Left colon (tissue), 2 donors: Measurements from ENCODE around the gene MBD5. TPM values are rescaled to one million over a fixed set of nuclear protein-coding genes. Genes with fewer than 3 reads are reported as not detected.

Source experiments
- ATAC-seq: fragments of 200-7000 bp; cut with Tn5 transposase; one replicate; pipeline ENCODE4 v1.9.1; 2020; ENCODE audit warnings: mild to moderate bottlenecking, moderate library complexity
- DNase-seq, 2 donors: peaks; one replicate each; pipeline ENCODE4 v3.0.0-alpha.2; 2020
- intact Hi-C, 2 donors: fragments of 100-400 bp; cut with DNase I in 1 of 2; cut with micrococcal nuclease in 1 of 2; formaldehyde crosslinking; loops; one replicate each; pipeline versions ENCODE4 v1.11.2 to v1.14.0; 2022; cut with DNase I, micrococcal nuclease
- total RNA-seq, 2 donors: library from RNA; stranded (reverse); fragmentation: NEBNext Ultra II Directional; extraction: Animal tissue kit (Norgen Biotek cat#: 25700); gene quantifications; one replicate each; pipeline ENCODE4 v1.2.1, GENCODE V29; 2021
- donor health status: DM: no; HTN: no; CAD: no.
- donor health status: DM: yes; HTN: yes; CAD: no.

MBD5 gene
- total RNA-seq, 2 donors from 2014 or later = 29.8 to 34.4 TPM

GRCh38 chr2:148545390-148546256, 524.7 kb downstream of the MBD5 start:
- DNase-seq (no peak), ATAC-seq (no peak)
- intact Hi-C loops = no loop called here

GRCh38 chr2:148546270-148546669, 525.4 kb downstream of the MBD5 start:
- no peak for ATAC-seq
- DNase-seq = no peak
- intact Hi-C loops = no loop called here

- no peak for DNase-seq
- ATAC-seq = no peak
- intact Hi-C loops = no loop called here
Measured at GRCh38 chr2:148548716-148549400, 528.0 kb downstream of the MBD5 start.

GRCh38 chr2:148552675-148553331, 531.9 kb downstream of the MBD5 start:
- DNase-seq = no peak
- intact Hi-C loops = no loop called here
- ATAC-seq = no peak

GRCh38 chr2:148553332-148553887, 532.5 kb downstream of the MBD5 start:
- intact Hi-C loops = no loop called here
- ATAC-seq (no peak), DNase-seq (no peak)

- ATAC-seq (no peak), DNase-seq (no peak)
- intact Hi-C loops = no loop called here
Measured at GRCh38 chr2:148554459-148555247, 533.8 kb downstream of the MBD5 start.

GRCh38 chr2:148555622-148556294, 534.9 kb downstream of the MBD5 start:
- intact Hi-C loops = no loop called here
- DNase-seq (no peak), ATAC-seq (no peak)

- no peak for DNase-seq
Measured at GRCh38 chr2:148557844-148558436, 537.0 kb downstream of the MBD5 start.

GRCh38 chr2:148560496-148560895, 539.6 kb downstream of the MBD5 start:
- ATAC-seq = no peak
- intact Hi-C loops = no loop called here
- DNase-seq = no peak

More at GRCh38 chr2:148557844-148558436, 537.0 kb downstream of the MBD5 start:
- ATAC-seq = no peak
- intact Hi-C loops = no loop called here

GRCh38 chr2:148561389-148561788, 540.5 kb downstream of the MBD5 start:
- ATAC-seq (no peak), DNase-seq (no peak)
- intact Hi-C loops = no loop called here

GRCh38 chr2:148565272-148565894, 544.5 kb downstream of the MBD5 start:
- no peak for ATAC-seq
- intact Hi-C loops = no loop called here
- no peak for DNase-seq

Other genes starting within 250 kb of the MBD5 start
- gene ACVR2A, start 176.1 kb upstream of the MBD5 start, total RNA-seq = 10 to 100 TPM; 20.0 to 22.2 TPM
- 10 to 100 TPM; 37.9 to 48.6 TPM for gene ORC4, start 354 bp upstream of the MBD5 start, total RNA-seq